ENCODE results near the gene SUN2. TPM values are rescaled to one million over a fixed set of nuclear protein-coding genes. Genes with fewer than 3 reads are reported as not detected.

The SUN2 gene
- total and polyA plus RNA-seq, 2 of the 4 experiments (the other 2 are of a cell fraction), result 27.8 to 50.0 TPM

- Histone ChIP-seq H4K8ac (ENCODE audit: low read depth in 2 of 2, low read length in 2 of 2) (no peak overlapping the region), H4K20me1 (ENCODE audit: insufficient read depth, low read length) (no peaks in the 10 kb centered on the region), H2AFZ (replicated peaks; ENCODE audit: low read length, poor library complexity) (no peak overlapping the region), H4K91ac (ENCODE audit: insufficient read depth, low read depth, low read length) (no peak overlapping the region), H3K4me1 (ENCODE audit: control insufficient read depth, insufficient read depth, low read length) (no peaks in the 10 kb centered on the region), H3K18ac (ENCODE audit: low read depth, low read length) (no peak overlapping the region), H3K56ac (ENCODE audit: extremely low read depth, insufficient read depth, low read length) (no peak overlapping the region), H3K9me3 (ENCODE audit: control insufficient read depth, insufficient read depth, low read length) (no peaks in the 10 kb centered on the region), H3K4me2 (ENCODE audit: low read depth, low read length) (no peak overlapping the region), H3K27me3 (ENCODE audit: control insufficient read depth, insufficient read depth, low read length) (no peaks in the 10 kb centered on the region), H3K23ac (ENCODE audit: low read depth, low read length) (no peak overlapping the region), H3K27ac (ENCODE audit: insufficient read depth, low read length) (no peak overlapping the region), H3K36me3 (ENCODE audit: control insufficient read depth, insufficient read depth, low read length) (peaks cover 72% of the 10 kb centered on the region), H3K4ac (ENCODE audit: low read depth, low read length) (no peak overlapping the region), H4K5ac (ENCODE audit: low read depth, low read length) (no peak overlapping the region), H3K79me1 (ENCODE audit: low read depth in 1 of 2, low read length in 2 of 2) (peaks cover 9 to 39% of the 10 kb centered on the region in 2 experiments; a peak in 1 of 4 replicates), H3K9ac (ENCODE audit: low read depth, low read length) (no peak overlapping the region), H3K9me1 (ENCODE audit: insufficient read depth, low read length) (peaks cover 4% of the 10 kb centered on the region; the same call in 1 of the 2 replicates), H2BK15ac (ENCODE audit: low read depth, low read length) (no peak overlapping the region), H2BK20ac (ENCODE audit: low read depth, low read length) (no peak overlapping the region), H3K4me3 (ENCODE audit: insufficient read depth, low read depth, low read length) (no peak overlapping the region), H2AK9ac (replicated peaks; ENCODE audit: low read depth, low read length, poor library complexity) (no peak overlapping the region), H2BK120ac (ENCODE audit: low read depth, low read length) (no peak overlapping the region), H2BK5ac (ENCODE audit: low read depth, low read length, poor library complexity, severe bottlenecking) (no peak overlapping the region), H3K14ac (replicated peaks; ENCODE audit: low read depth, low read length) (no peak overlapping the region), H2AK5ac (ENCODE audit: low read depth, low read length) (no peak overlapping the region)
- CTCF ChIA-PET, result no interaction called here
- DNase-seq (no peak), ATAC-seq (ENCODE audit: low read depth) (no peak)
- TF ChIP-seq NFE2L2 (IDR thresholded peaks at IDR 0.05; ENCODE audit: low read depth, low read length) (no peak), ELK1 (IDR thresholded peaks at IDR 0.05; ENCODE audit: borderline replicate concordance, low read depth, low read length) (no peak), RAD21 (IDR thresholded peaks at IDR 0.05; ENCODE audit: low read length) (no peak), CTCF (conservative IDR thresholded peaks at IDR 0.05; ENCODE audit: low read depth, low read length) (no peak)
- no TSS peak for BruUV-seq (replicated peaks)
- intact Hi-C loops (cut with micrococcal nuclease), result no loop called here
- dilution Hi-C loops (cut with HindIII; ENCODE audit: low sequenced_read_pairs, unreplicated experiment), result no loop called here
- 100% methylated on average over 2 of the region's 25 CpGs; no CpG with 5 or more reads in 1 of the 2 experiments for WGBS, 2 experiments (ENCODE audit: extremely low coverage in 2 of 2, insufficient read length in 1 of 2)
- POLR2A ChIA-PET (ENCODE audit: unreplicated experiment), result no interaction called here
- in situ Hi-C loops (cut with MboI; ENCODE audit: low sequenced_read_pairs), result no loop called here
Measured at GRCh38 chr22:38742176-38742942, 13.4 kb downstream of the SUN2 start.
